ENCODE measurements around the gene ACVR1. TPM values are rescaled to one million over a fixed set of nuclear protein-coding genes. Genes with fewer than 3 reads are reported as not detected.
A peak's percentile ranks its signal among the peaks of the same experiment; 100 is the strongest.
"Not testable (repeated sequence)": the region's sequence is repeated elsewhere in the genome, so short reads cannot be mapped to it uniquely, and the experiment has no call there.

Gene ACVR1
- total RNA-seq, 1 donor from 2014 or later: 47.6 TPM

GRCh38 chr2:157894694-157895435, 18.7 kb upstream of the ACVR1 start:
- DNase-seq (ENCODE audit: low spot score): no peak

- no peak for DNase-seq (ENCODE audit: low spot score)
These were observed 17.5 kb upstream of the ACVR1 start for GRCh38 chr2:157893611-157894010.

- no peak for DNase-seq (ENCODE audit: low spot score)
These were observed 15.5 kb upstream of the ACVR1 start for GRCh38 chr2:157891643-157892041.

GRCh38 chr2:157890969-157891642, 15.0 kb upstream of the ACVR1 start:
- no peak for DNase-seq (ENCODE audit: low spot score)

- DNase-seq (ENCODE audit: low spot score): no peak
These were observed 11.8 kb upstream of the ACVR1 start for GRCh38 chr2:157887946-157888345.

- DNase-seq (ENCODE audit: low spot score): not testable (repeated sequence)
These were observed 8.4 kb upstream of the ACVR1 start for GRCh38 chr2:157884533-157884932.

DNA sequence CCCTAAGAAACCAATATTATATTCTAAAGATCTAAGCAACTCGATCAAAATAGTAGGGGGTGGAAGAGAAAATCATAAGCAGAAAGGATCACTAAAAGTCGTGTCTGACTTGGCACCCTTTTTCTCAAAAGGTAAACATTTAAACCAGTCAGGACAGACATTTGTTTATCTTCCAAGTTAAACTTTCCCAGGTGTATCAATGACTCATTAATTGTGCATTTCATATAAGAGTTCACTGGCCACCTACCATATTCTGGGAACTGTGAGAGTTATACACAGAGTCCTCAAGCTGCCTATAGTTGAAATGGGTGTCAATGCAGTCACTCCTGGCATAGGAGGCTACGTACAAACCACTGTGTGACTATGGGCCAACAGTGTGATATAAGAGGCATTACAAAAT, 4.8 kb upstream of the ACVR1 start:
- no peak for DNase-seq (ENCODE audit: low spot score)

- no peak for DNase-seq (ENCODE audit: low spot score)
These were observed 1.8 kb upstream of the ACVR1 start for GRCh38 chr2:157877761-157878400.

GRCh38 chr2:157876786-157877138, 632 bp upstream of the ACVR1 start:
- no peak for DNase-seq (ENCODE audit: low spot score)

DNA sequence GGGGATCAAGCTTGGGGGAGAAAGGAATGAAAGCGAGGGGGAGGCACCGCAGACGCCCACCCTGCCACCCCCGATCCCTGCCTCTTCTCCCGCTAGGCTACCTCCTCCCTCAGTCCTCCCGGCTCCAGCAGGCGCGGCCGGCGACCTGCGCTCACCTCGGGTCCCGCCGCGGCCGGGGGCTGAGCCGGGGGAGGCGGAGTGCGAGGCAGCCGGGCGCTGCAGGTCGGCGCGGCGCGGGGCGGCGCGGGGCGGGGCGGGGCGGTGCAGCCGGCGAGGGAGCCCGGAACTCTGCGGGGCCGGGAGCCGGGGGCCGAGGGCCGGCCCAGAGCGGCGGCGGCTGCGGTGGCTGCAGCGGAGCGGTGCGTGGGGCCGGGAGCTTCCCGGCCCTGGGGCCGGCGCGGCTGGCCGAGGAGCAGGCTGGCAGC, 477 bp downstream of the ACVR1 start:
- DNase-seq (ENCODE audit: low spot score): peak; percentile 36

DNA sequence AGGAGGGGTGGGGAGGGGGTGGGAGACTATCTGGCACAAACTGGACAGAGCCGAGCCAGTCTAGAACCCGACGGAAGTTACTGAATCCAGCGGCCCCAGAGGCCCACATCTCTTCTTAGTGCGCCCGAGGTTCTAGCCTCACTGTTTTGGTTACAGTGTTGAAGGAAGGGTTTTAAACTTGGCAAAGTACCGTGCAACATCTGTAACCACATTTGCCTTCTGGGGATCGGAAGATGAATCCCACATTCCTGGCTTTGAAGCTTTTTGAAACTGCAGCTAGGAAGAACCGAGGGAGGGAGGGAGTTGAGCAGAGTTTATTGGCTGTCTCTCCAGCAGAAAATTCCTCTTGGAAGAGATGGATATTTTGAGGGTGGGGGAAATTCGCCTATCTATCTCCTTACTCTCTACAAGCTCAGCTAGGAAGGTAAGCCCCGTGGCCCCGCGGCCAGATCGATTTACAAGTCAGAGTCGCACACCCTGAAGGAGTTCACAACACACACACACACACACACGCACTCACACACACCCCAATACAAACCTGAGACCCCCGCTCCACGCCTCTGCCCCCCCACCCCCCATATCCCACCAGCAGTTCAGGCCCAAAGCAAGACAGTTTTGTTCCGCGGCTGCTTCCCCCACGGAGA, 1.0 kb downstream of the ACVR1 start:
- peak; percentile 33 for DNase-seq (ENCODE audit: low spot score)

DNA sequence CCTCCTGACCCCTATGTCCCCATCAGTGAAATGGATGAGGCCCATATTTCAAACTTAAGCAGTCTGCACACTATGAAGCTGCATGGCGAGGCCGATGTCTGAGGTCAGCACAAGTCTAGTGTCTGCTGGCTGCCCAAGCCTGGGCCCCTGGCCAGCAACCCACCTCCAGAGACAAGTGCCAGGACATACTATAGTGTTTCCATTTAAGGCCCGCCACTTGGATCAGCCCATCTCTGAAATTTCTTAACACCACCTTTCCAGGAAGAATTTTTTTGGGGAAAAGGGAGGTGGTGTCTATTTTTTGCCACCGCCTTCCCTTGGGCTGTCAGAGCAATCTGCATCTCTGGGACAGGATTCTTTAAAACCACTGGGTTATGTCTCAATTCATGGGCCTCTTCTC, 1.8 kb downstream of the ACVR1 start:
- no peak for DNase-seq (ENCODE audit: low spot score)

DNA sequence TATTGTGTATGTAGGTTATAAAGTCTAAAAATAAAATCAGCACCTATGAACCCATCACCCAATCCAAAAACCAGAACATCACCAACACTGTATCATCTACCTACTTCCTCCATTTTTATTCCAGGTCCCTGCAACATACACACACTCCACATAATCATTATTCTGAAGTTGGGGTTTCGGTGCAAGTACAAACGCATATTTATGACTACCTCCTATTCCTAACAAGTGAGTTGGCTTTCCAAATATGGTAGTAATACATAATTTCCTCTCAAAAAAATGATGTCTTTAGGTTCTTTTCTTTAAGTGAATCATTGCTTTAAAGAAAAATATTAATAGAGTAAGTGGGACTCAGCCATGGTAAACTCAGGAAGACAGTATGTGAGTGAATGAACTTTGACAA, 3.3 kb downstream of the ACVR1 start:
- DNase-seq (ENCODE audit: low spot score): no peak

- DNase-seq (ENCODE audit: low spot score): no peak
These were observed 4.7 kb downstream of the ACVR1 start for GRCh38 chr2:157871415-157871814.

- DNase-seq (ENCODE audit: low spot score): no peak
These were observed 7.1 kb downstream of the ACVR1 start for GRCh38 chr2:157868993-157869392.

DNA sequence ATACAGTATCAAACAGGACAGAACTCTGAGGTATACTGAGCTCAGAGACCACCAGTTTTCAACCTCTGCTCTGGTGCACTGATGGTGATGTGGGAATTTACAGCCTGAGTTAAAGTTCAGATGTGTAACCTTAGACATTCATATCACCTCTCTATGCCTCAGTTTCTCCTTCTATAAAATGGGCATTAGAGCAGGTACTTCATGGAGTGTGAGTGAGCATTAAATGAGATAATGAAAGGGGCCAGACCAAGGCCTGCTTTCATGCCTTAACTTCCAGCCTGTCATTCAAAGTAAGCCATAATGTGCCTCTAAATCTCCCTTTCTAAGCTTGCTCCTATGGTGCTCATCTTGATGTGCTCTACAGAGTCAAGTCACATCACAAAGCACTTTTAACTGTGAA, 8.4 kb downstream of the ACVR1 start:
- DNase-seq (ENCODE audit: low spot score): no peak

DNA sequence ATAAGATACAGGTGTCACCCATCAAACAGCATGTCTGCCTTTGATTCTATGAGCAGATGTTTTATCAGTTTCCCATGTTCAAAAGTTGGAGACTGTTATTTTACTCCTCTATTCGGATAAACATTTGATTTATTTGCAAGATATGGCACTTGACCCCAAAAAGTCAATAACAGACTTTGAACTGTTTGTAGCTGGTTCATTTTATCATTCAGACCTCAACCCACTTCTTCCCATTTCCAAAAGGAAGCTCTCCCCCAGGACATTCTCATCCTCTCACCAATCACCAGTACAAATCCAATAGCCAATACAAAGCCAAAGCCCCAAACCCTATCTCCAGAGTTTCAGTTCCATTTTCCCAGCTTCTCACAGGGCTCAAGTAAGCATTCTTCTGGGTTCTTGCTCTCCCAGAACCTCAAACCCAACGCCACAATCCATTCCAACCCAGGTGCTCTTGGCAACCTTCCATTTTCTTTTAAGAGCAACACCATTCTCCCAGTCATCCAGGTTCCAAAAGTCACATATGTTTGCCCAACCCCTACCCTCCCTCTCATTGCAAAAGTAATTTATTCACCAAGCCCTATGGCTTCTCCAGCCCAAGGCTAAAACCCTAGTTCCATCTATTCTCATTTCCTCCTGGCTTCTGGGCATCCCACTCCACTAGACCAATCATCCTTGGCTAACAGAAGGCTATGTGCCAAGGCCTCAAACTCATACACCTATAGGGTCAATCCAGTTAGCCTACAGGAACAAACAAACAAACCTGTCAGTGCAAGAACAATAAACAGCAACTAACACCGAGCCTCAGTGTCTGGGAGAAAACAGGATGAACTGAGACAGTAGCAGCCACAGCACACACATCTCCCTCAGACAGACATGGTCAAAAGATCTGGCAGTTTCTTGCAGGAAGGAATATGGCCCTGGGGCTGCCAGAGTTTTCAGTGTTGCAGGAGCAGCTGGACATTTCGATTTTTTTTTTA, 9.2 kb downstream of the ACVR1 start:
- no peak for DNase-seq (ENCODE audit: low spot score)

DNA sequence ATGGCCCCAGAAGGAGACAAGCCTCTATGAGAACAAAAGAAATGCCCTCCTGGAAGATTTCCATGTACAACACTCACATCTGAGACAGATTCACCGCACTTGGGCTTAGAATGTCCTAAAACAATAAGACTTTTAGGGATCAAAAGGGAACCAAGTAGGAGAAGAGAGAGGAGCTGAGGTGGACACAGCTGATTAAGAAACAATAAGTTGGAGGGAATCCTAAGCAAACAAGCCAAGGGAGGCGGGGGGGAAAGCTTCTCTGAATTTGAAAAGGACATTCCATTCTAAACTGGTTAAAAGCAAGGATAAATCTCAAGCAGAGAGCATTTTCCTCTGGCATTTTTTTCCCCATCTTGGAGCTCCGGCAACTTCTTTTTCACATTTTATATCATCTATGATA, 9.9 kb downstream of the ACVR1 start:
- peak; percentile 28 for DNase-seq (ENCODE audit: low spot score)

DNA sequence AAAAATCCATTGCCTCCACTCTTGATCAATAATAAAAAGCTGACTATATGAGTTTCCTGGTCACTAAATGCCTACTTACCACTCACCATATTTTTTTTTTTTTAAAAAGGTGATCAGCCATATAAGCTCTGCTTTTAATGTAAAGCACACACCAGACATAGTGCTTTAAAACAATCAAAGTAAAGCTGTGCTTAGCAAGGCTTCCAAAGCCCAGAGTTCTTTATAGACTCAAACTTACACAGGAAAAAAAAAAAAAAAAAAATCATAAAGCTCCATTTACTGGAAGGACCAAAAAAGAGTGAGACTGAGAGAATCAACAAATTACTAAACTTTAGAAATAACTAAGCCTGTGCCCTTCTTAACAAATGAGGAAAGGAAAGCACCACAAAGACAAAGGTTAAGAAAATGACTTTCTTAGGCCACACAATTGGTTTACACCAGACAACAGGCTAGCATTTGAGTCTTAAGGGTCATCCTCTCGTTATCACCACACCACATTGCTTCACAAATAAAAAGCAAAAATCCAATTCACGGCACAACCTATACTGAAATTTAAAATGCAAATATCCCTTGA, 11.2 kb downstream of the ACVR1 start:
- DNase-seq (ENCODE audit: low spot score): no peak

DNA sequence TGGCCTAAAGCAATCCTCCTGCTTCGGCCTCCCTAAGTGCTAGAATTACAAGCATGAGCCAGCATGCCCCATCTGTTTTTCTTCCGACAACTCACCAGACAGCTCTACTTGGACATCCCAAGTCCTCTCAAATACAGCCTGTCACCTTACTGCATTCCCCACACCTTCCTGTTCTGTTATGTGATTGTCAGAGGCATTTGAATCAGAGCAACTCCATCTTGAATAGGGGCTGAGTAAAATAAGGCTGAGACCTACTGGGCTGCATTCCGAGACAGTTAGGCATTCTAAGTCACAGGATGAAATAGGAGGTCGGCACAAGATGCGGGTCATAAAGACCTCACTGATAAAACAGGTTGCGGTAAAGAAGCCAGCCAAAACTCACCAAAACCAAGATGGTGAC, 17.3 kb downstream of the ACVR1 start:
- DNase-seq (ENCODE audit: low spot score): no peak

DNA sequence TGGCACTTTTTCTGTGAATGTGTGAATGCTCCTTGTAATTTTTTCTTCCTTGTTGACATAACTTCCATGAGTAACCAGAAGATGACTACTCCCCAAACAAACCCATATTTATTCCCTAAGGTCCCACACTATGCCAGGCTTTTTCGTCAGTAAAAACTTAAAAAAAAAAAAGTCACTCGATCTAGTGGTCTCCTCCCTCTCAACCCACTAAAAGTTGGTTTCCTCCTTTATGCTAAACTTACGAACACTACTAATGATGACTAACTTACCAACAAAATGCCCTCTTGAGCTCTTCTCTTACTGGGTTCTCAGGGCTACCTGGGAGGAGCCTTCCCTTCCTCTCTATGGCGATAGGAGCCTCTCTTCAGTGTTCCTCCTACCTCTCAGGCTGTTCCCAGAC, 18.2 kb downstream of the ACVR1 start:
- no peak for DNase-seq (ENCODE audit: low spot score)
